Breast epithelium (tissue), 4 donors: Measurements from ENCODE around the gene API5. TPM values are rescaled to one million over a fixed set of nuclear protein-coding genes. Genes with fewer than 3 reads are reported as not detected.

Experiments
- DNase-seq, 2 donors: peaks; one replicate each; pipeline ENCODE4 v3.0.0-alpha.2; 2019; ENCODE audit warnings: low spot score in 2 of 2
- H3K27ac ChIP-seq, 2 donors: fragments of 200-600 bp; sonication (generic) in 1 of 2; one replicate each; pipeline ENCODE4 v1.5.1; 2016 to 2019; ENCODE audit warnings: mild to moderate bottlenecking in 1 of 2
- H3K27me3 ChIP-seq, 2 donors: fragments of 200-600 bp; sonication (generic) in 1 of 2; one replicate each; pipeline versions ENCODE4 v1.5.1 to v1.6.0; 2017 to 2019; ENCODE audit warnings: control low read depth in 1 of 2, mild to moderate bottlenecking in 1 of 2
- H3K36me3 ChIP-seq: fragments of 200-600 bp; one replicate; pipeline ENCODE4 v1.5.1; 2019
- H3K4me1 ChIP-seq, 2 donors: fragments of 200-600 bp; sonication (generic); one replicate each; pipeline ENCODE4 v1.5.1; 2016 to 2019; ENCODE audit warnings: control low read depth in 1 of 2
- H3K4me3 ChIP-seq, 3 donors: fragments of 200-600 bp; sonication (generic); 1 replicate in 2 of 3; 2 replicates in 1 of 3; pipeline ENCODE4 v1.5.1; 2016 to 2019; ENCODE audit warnings: mild to moderate bottlenecking in 3 of 3, moderate library complexity in 2 of 3
- H3K9me3 ChIP-seq, 2 donors: fragments of 200-600 bp; sonication (generic) in 1 of 2; one replicate each; pipeline ENCODE4 v1.5.1; 2016 to 2019; ENCODE audit warnings: control low read depth in 1 of 2
- POLR2A ChIP-seq: fragments of 450-650 bp; IDR thresholded peaks from one replicate; pipeline ENCODE4 v1.6.1; 2016; ENCODE audit warnings: antibody characterized with exemption, mild to moderate bottlenecking, moderate library complexity
- POLR2AphosphoS5 ChIP-seq, 3 donors: sonication (generic); formaldehyde crosslinking; IDR thresholded peaks; one replicate each; pipeline ENCODE4 v1.6.1; 2017; ENCODE audit warnings: antibody characterized with exemption in 3 of 3
- intact Hi-C: fragments of 100-400 bp; cut with DNase I; formaldehyde crosslinking; loops from one replicate; pipeline ENCODE4 v1.15.1; 2023; ENCODE audit warnings: low total_unique reads
- total RNA-seq, 3 donors: library from RNA; depleted of rRNA; stranded (reverse); fragments of >200 nt; gene quantifications; one replicate each; pipeline ENCODE4 v1.1.0, GENCODE V29; 2016
- TF ChIP-seq, protein P1 (sequence below), 3 donors: fragments of 450-650 bp; IDR thresholded peaks; one replicate each; pipeline ENCODE4 v1.5.1; 2016 to 2017; ENCODE audit warnings: antibody characterized with exemption in 3 of 3, mild to moderate bottlenecking in 3 of 3, moderate library complexity in 3 of 3

The API5 gene
- total RNA-seq, 3 donors from 2014 or later = 65.0 to 112 (median 90.1) TPM

DNA sequence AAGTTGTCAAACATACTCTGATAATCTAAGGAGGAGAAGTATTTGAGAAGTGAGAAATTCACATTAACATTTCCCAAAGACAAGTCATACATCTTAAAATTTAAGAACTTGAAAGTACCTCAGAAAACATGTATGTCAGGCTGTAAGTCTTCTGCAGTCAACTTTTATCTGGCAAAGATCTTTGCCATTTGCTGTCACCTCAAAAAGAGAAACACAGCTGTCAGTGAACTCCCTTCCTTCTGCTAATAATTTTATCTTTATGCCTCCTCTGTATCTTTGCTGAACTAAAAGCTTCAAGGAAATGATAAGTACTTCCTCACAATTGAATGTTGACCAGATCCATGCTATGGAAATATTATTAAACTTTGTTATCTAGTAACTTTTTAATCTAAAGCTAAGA, 65.6 kb downstream of the API5 start:
- no peak overlapping the region for H3K27ac ChIP-seq
- H3K4me3 ChIP-seq = no peak overlapping the region
- H3K4me1 ChIP-seq = no peaks in the 10 kb centered on the region
- DNase-seq = no peak
- H3K27me3 ChIP-seq = no peaks in the 10 kb centered on the region
- H3K36me3 ChIP-seq = no peaks in the 10 kb centered on the region
- no peak for TF ChIP-seq POLR2AphosphoS5 (IDR thresholded peaks at IDR 0.05)
- no peak for TF ChIP-seq POLR2A
- TF ChIP-seq, protein P1, sequence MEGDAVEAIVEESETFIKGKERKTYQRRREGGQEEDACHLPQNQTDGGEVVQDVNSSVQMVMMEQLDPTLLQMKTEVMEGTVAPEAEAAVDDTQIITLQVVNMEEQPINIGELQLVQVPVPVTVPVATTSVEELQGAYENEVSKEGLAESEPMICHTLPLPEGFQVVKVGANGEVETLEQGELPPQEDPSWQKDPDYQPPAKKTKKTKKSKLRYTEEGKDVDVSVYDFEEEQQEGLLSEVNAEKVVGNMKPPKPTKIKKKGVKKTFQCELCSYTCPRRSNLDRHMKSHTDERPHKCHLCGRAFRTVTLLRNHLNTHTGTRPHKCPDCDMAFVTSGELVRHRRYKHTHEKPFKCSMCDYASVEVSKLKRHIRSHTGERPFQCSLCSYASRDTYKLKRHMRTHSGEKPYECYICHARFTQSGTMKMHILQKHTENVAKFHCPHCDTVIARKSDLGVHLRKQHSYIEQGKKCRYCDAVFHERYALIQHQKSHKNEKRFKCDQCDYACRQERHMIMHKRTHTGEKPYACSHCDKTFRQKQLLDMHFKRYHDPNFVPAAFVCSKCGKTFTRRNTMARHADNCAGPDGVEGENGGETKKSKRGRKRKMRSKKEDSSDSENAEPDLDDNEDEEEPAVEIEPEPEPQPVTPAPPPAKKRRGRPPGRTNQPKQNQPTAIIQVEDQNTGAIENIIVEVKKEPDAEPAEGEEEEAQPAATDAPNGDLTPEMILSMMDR (IDR thresholded peaks at IDR 0.05) = no peak
- no peaks in the 10 kb centered on the region for H3K9me3 ChIP-seq
- intact Hi-C loops = no loop called here

DNA sequence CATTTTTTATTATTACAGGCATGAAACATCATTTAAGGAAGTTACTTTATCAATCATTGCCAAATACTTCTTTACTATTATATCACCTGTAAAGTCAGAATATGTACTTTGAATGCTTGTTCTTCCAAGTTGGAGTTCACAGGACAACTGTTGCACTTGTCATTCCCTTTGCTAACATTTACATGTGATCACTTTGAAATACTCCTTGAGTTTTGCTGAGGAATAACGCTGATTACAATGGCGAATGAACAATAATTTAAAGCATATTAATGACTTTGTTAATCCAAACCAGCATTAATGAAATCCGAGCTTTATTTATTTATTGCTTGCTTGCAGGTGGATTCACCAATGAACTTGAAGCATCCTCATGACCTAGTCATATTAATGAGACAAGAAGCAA, 67.1 kb downstream of the API5 start:
- no peaks in the 10 kb centered on the region for H3K27me3 ChIP-seq
- no peaks in the 10 kb centered on the region for H3K36me3 ChIP-seq
- TF ChIP-seq POLR2AphosphoS5 (IDR thresholded peaks at IDR 0.05) (no peak), POLR2A (no peak)
- TF ChIP-seq, protein P1 (IDR thresholded peaks at IDR 0.05) = no peak
- no peaks in the 10 kb centered on the region for H3K9me3 ChIP-seq
- no peak overlapping the region for H3K27ac ChIP-seq
- H3K4me1 ChIP-seq = no peaks in the 10 kb centered on the region
- H3K4me3 ChIP-seq = no peak overlapping the region
- intact Hi-C loops = no loop called here
- DNase-seq = no peak

DNA sequence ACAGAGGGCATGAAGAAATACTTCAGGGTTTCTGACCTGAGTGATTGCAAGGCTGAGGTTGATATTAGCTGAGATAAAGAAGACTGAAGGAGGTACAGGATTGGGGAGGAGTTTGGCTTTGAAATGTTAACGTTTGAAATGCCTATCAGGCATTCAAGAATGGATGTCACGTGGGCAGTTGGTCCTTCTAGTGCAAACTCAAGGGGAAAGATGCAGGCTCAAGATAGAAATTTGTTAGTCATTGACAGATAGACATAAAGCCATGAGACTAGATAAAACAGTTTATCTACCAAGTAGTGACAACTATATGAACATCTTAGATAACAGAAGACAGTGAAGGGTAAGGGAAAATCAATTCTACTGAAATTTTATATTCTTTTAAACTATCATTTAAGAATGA, 70.0 kb downstream of the API5 start:
- no peaks in the 10 kb centered on the region for H3K27me3 ChIP-seq
- H3K9me3 ChIP-seq = no peaks in the 10 kb centered on the region
- H3K36me3 ChIP-seq = no peaks in the 10 kb centered on the region
- H3K4me3 ChIP-seq = no peak overlapping the region
- intact Hi-C loops = no loop called here
- H3K4me1 ChIP-seq = no peaks in the 10 kb centered on the region
- TF ChIP-seq POLR2AphosphoS5 (IDR thresholded peaks at IDR 0.05) (no peak), POLR2A (no peak)
- TF ChIP-seq, protein P1 (IDR thresholded peaks at IDR 0.05) = no peak
- no peak overlapping the region for H3K27ac ChIP-seq
- DNase-seq = no peak

DNA sequence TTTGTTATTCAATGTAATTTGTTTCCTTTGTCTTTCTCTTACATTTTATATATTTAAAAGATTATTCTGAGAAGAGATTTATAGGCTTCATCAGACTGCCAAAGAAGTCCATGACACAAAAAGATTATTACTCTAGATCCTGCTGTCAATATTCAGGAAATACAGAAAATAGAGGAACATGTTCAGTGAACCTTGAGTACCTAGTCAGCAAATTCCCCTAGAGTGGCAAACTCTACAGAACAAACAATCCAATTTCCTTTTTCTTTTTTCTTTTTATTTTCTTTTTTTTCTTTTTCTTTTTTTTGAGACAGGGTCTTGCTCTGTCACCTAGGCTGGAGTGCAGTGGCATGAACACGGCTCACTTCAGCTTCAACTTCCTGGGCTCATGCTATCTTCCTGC, 70.8 kb downstream of the API5 start:
- intact Hi-C loops = no loop called here
- Histone ChIP-seq H3K36me3 (no peaks in the 10 kb centered on the region), H3K4me3 (no peak overlapping the region), H3K4me1 (no peaks in the 10 kb centered on the region), H3K27ac (no peak overlapping the region), H3K27me3 (no peaks in the 10 kb centered on the region), H3K9me3 (no peaks in the 10 kb centered on the region)
- DNase-seq = no peak
- TF ChIP-seq POLR2AphosphoS5 (IDR thresholded peaks at IDR 0.05) (no peak), POLR2A (no peak)
- TF ChIP-seq, protein P1 (IDR thresholded peaks at IDR 0.05) = no peak

DNA sequence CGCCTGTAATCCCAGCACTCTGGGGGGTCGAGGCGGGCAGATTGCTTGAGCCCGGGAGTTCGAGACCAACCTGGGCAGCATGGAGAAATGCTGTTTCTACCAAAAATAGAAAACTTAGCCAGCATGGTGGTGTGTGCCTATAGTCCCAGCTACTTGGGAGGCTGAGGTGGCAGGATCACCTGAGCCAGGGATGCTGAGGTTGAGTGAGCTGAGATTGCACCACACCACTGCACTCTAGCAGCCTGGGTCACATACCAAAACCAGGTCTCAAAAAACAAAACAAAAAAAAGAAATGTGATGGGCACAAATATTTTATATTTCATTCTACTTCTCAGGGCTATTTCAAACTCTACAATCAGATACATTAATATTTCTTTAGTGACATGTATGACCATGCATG, 72.6 kb downstream of the API5 start:
- DNase-seq = no peak
- Histone ChIP-seq H3K4me3 (no peak overlapping the region), H3K27me3 (no peaks in the 10 kb centered on the region), H3K4me1 (no peaks in the 10 kb centered on the region), H3K9me3 (no peaks in the 10 kb centered on the region), H3K27ac (no peak overlapping the region), H3K36me3 (no peaks in the 10 kb centered on the region)
- TF ChIP-seq, protein P1 (IDR thresholded peaks at IDR 0.05) = no peak
- no peak for TF ChIP-seq POLR2A
- no peak for TF ChIP-seq POLR2AphosphoS5 (IDR thresholded peaks at IDR 0.05)
- intact Hi-C loops = no loop called here
